Kasumi-1 (cell line): Measurements from ENCODE around the gene SLC8A1.

ENCODE experiments used
- DNase-seq, 2 experiments: peaks; one replicate each; lab custom pipeline; 2025; lab: John Stamatoyannopoulos, UW

The SLC8A1 gene

DNA sequence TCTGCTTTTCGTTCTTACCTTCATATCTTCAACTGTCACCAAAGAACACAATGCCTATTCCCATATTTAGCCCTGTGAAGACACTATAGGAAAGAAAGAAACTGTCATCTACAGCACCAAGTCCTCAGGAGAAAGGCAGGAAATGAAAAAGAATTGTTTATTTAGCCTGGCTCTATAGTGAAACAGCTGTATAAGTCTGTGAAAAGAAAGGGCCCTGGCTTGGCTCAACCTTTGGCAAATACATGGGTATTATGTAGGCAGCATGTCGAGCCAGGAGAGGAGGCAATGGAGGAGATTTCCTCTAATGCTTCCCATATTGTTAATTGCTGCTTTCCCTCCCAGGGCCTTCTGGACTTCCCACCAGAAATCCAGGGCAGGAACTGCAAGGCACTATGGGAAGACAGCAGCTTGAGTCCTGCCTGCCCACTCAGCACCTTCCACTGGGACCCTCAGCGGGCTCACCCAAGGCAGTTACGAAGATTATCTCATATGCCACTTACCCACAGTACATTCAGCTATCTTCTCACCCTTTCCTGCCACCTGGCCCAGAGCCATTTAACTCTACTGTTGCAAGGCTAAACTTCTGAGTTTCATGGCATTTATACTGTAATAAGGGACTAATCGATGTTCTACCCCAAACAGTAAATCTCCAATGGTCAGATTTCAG lies 30.1 kb downstream of the SLC8A1 start:
- no peak for DNase-seq

DNA sequence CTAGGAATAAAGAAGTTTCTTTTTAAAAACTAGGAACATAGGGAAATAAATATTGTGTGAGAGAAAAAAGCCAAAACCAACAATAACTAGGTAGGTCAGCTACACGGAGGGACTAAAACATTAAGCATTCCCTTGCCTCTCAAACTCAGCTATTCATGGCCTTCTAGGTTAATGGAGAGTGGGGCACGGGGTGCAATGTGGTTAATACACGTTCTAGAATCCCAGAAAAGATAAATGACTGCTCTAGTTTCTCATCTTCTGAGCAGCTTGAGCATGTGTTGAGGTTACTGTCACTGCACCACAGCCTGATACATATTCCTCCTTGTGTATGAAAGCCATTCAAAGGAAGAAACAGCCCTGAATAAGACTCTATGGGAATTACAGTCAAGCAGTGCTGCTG lies 31.4 kb downstream of the SLC8A1 start:
- DNase-seq = no peak

DNA sequence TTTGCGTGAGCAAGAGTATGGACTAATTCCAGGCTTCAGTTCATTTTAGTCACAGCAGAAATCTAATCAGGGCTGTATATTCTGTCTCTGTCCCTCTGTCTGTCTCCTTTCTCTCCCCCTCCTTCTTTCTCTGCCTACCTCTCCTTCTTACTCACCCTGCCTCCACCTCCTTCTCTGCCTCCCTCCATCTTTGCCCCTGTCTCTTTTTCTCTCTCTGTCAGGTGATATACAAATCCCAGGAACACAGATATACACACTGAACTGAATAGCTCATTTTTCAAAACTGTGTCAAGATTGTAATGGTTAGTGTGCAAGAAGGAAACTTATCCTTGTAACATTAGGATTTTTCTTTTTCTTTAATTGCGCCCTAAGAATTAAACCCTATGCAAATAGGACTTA lies 32.5 kb downstream of the SLC8A1 start:
- DNase-seq = no peak

DNA sequence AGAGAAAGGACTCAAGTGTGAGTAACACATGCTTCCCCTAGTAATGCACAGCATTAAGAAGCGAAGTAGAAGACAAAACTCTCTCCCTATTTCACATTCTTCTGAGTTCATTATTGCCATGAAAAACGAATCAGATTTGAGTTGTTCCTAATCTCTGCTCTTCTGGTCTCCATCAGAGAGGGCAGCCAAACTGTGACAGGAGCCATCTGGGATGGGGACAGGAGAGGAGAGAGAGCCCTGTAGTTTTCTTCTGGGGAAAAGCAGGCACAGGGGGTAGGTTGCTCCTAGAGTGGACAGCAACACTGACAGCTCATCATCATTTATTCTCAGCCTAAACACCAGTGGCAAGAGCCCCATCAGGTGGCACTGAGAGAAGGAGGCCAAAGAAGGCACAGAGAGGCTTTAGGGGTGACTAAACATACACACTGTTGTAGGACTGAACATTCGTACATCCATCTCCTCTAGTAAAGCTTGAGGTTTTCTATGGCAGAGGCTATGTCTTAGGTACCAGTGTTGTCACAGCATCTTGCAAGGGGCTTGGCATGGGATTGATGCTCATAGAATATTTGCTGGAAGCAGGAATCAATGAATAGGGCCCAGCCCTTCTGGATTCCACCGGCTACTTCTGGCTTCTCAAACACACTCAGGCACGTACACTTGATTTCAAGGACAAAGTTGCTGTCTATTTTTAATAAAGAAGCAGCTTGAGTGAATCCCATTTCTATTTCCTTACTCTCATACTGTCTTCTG lies 33.1 kb downstream of the SLC8A1 start:
- DNase-seq = no peak

DNA sequence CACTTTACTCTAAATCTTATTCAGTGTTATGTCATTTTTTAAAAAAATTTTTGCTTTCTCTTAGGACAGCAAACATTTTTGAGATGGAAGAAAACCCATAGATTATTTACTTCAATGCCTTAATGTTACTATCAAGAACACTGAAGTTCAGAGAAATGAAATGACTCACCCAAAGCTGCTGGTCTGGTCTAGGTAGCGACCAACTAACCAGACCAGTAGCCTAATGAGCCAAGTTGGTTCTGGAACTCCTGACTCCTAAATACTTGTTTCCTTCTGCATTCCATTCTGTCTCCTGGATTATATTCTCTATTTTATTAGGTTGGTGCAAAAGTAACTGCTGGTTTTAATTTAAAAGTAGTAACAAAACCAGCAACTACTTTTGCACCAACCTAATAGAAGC lies 35.4 kb downstream of the SLC8A1 start:
- DNase-seq = no peak

DNA sequence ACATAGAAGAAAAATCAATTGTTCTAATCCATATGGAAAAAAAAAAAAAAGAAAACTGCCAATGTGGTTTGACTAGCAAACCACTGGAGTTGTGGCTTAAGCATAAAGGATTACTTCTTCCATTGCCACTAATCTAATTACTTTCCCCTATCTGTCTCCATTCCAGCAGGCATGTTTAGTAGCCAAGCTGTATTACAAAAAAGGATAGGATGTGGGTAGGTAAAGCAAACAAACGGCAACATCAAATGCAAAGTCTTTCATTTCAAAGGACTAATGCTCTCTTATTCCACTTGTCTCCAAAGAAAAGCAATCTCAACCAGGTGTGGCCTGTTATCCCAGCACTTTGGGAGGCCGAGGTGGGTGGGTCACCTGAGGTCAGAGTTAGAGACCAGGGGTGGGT lies 36.5 kb downstream of the SLC8A1 start:
- no peak for DNase-seq

DNA sequence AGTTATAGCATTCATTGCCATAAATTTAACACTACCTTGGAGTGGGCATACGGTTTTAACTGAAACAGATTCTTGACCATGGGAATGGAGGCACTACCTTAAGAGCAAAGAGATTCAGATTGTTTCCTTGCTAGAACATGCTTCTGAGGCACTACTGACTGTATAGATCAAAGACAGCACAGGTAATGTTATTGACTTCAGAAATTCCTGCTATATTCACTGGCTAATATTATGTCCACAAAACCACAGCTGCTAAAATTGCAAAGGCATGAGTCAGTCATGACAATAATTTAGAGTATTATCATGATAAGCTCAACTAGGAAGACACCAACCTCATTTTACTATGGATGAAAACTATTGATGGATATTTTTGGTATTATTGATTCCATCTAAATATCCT lies 39.4 kb downstream of the SLC8A1 start:
- DNase-seq = no peak

DNA sequence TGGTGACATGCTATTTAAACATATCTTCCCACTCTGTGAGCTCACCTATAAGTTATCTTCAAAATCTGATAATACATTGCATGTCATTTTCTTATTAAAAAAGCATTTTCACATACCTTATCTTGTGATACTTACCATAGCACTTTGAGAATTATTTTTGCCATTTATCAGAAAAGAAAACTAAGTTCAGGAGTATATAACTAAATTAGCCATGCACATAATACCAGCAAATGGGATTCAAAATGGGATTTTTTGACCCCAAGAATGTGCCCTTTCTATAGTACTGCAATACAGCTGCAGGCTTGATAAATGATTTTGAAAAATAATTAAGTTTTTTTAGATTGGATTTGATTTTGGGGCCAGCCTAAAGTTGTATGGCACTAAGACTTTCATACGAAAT lies 41.2 kb downstream of the SLC8A1 start:
- DNase-seq = no peak

DNA sequence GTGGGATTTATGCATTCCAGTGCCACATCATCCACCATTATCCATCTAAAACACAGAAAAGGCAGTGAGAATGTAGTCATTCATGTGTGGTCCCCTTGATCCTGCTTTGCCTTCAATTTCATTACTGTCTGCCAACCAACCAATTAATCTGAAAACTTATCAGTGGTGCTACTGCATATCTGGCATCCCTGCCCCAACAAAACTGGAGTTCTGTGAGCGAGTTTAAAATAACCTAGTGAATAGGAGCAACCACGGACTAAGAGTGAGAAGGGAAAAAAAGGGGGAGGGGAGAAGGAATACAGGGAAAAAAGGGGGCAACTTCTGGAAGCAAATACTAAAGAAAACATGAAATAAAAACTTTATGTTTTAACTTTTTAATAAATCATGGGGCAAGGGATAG lies 42.2 kb downstream of the SLC8A1 start:
- DNase-seq = no peak

DNA sequence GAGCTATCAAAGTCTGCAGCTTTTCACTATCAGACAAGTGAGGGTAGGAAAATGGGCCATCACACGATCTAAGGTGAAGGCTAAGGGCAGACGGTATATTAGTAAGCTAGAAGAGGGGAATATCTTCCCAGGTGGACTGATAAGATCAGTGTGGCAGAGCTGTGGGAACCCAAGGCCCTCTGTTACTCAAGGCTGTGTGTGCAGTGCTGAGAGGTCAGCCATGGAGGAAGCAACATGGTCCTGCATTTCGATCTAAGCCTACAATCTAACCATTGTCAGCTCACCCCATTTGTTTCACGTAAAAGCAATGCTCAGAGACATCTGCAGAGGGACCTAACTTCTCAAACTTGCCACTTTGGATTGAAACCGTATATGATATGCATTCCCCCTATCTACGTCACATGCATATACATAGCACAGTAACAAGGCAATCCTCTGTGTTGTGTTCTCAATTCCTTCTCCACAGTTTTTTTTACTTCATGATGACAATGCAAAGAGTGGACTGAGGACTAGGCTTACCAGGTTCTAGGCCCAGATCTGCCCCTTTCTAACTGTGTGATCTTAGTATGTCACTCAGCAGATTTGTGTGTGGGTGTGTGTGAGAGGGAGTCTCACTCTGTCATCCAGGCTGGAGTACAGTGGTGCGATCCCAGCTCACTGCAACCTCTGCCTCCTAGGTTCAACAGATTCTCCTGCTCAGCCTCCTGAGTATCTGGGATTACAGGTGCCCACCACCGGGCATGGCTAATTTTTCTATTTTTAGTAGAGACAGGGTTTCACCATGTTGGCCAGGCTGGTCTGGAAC lies 45.2 kb downstream of the SLC8A1 start:
- DNase-seq = no peak

DNA sequence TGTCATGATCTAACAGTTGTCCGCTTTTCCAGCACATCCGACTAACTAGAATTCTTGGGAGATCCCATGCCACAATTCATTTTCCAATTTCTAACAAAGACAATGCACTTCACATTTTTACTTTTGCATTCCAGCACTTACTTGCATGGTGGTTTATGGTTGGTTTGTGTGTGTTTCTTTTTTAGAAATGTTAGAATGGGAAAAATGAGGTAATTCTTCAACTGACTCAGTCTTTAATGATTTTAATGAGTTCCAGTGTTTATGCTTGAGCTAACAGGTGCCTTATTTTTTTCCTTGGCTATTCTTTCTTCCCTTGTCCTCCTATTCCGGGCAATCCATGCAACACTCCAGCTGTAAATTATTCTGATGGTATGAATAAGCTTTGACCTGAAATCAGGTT lies 46.4 kb downstream of the SLC8A1 start:
- DNase-seq = no peak

DNA sequence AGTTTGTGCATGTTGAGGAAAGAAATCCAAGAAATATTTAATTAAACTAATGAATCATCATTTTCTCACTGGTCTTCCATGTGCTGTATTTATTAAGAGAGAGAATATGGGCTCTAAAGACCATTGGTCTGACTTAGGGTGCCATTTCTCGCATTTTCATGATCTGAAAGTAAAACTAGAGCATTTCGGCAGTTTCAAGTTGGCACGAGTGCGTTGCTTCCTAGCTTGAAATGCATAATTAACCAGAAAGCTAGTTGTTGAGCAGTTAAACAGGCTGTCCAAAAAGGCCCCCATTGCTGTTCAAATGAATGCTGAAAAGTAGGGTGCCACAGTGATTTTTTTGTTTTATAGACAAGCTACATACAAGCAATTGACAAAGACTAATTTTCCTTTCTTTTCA lies 47.4 kb downstream of the SLC8A1 start:
- DNase-seq = no peak

DNA sequence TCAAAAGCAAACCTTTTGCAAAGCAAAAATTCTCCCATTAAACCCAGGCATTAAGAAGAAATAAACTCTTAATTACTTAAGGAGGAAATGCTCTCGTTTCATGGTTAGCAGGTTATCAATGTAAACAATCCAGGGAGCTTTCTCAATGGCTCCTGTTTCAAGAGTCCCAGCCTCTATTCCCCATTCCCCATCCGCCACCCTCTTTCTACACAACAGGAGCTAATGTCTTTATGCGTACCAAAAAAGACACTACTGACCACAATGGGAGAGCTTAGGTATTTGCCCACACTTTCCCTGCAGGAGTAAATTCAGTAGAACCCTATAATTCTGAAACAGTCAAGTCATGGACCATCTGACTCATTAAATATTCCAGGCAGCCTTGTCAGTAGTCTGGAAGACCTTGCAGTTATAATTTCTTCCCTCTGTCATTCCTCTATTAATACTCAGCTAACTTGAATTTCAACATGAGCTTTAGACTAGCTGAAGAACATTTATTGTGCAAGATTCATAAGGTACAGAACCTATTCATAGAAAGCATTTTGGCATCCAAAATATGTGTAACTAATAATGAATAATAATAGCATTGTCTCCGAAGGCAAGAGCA lies 48.6 kb downstream of the SLC8A1 start:
- no peak for DNase-seq

DNA sequence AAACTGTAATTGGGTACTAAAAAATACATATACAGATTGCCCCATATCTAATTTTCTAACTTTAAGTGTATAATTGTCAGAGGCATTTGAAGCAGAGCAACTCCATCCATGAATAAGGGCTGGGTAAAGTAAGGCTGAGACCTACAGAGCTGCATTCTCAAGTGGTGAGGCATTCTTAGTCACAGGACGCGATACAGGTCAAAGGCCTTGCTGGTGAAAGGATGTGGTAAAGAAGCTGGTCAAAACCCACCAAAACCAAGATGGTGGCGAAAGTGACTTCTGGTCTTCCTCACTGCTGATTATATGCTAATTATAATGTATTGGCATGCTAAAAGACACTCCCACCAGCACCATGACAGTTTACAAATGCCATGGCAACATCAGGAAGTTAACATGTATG lies 50.0 kb downstream of the SLC8A1 start:
- no peak for DNase-seq

DNA sequence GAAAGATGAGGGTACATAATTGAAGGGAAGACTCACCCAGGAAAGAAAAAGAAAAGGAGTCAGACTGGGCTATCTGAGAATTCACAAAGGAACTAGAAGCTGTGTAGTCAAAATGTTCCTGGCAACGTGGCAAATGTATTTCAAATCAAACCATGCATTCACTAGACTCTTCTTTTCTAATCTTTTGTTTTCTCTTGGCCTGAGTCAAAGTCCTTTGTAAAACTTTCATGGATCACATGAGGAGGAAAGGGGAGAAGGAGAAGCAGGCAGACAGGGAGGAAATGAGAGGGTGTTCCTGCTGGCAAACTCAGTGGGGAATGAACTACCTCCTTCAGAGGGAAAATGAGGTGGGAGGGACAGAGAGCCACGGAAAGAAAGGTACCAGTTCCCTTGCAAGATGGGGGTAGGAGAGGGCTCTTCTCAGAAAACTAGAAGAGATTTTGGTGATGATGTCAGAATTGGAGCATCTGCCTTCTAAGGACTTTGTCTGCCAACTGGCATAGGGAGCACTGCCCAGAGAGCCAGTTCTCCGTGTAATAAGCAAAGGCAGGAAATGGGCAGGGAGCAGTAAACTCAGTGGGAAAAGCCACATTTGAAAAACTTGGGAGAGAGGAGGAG lies 51.4 kb downstream of the SLC8A1 start:
- DNase-seq = no peak

DNA sequence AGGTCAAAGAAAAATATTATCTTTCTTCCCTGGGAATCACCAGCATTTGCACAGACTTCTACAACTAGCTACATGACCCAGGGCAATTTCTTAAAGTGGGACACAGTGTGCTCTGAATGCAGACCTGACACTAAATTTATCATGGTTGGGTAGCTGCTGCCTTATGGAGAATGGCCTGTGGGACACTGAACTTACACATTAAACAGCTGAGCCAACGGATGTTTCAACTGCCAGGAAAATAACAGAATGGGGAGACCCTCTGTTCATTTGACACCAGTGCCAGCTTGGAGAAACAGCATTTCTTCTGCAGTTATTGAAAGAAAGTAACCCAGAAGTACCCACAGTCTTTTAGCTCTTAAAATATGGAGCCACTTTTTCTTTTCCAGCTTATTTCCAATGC lies 54.1 kb downstream of the SLC8A1 start:
- no peak for DNase-seq

DNA sequence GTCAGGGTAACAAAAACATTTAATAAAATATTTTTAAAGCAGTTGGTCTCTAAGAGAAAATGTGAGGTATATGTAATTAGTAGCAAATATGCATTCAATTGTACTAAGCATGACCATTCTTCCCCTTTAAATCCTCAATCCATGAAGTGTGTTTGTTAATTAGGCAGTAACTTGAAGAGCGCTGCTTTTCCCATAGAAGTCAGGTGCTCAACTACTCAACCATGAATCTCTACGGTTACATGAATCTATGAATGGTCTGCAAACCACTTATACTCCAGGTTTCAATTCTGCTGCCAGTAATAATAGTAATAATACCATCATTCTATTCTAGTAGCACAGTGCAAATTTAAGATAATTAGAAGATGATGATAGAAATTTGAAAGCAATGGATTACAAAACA lies 55.8 kb downstream of the SLC8A1 start:
- DNase-seq = no peak

DNA sequence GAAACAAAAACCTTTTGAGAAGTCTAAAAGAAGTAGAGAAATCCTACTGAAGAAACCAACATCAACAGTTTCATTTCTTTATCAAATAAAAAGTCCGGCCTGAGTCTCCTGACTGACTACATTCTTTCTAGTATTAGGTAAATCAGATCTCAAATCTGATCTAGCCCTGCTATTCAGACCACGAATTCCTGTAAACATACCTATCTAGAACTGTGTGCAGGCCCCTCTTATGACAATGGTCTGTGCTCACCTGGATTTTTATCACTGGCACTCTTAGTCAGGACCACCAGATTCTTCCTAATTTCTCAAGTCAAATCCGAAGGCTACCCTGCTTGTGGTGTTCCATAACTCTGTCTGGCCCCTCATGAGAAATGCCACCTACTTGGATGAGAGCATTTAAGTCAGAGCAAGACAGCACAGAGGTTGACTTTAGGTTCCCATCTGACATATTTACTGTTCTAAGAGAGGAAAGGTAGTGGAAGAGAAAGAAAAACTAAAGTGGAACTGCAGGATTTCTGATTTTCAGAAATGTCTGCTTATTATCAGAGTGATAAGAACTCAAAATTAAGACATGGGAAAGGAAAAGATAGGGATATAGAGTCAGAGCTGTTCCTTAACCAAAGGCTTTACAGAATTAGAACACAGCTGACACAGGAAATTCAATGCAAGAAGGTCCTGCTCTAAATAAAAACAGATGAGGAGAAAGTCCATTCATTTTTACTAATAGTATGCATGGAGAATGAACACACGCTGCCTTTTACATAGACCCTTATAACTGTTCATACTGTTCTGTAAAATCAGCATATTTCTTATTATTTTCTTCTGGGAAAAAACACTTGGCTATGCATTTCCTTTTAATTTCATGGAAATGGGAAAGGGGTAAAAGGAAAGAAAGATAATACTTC lies 56.5 kb downstream of the SLC8A1 start:
- no peak for DNase-seq

DNA sequence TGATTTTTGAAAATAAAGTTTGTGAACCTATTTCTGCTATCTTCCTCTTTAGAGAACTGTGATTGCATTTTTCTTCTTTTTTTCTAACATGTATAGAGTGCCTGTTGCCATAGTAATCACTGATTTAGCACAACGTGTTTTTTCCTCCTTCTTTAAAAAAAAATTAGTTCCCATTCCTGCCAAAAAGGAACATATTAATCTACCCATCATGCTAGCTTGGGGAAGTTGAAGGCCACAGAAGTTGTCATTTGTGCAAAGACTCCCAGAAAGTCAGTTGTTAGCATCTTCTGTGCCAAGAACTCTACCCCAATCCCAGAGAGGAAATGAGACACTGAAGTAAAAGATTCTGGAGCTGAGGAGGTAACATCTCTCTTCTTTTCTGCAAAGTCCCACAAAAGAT lies 57.3 kb downstream of the SLC8A1 start:
- no peak for DNase-seq

DNA sequence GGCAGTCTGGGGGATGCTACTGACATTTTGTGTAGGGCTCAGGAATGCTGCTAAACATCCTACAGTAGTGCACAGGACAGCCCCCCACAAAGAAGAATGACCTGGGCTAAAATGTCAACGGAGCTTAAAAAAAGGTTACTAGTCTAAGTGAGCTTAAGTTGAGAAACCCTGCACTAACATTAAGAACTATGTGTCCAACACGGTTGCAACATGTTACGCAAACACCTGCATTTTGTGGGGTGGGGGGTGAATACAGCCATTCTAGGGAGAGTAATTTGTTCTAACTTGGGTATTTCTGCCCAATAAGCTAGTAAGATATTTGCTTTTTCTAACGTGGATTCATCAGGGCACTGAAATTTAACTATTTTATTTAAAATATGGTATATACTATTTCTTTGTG lies 57.9 kb downstream of the SLC8A1 start:
- DNase-seq = no peak

DNA sequence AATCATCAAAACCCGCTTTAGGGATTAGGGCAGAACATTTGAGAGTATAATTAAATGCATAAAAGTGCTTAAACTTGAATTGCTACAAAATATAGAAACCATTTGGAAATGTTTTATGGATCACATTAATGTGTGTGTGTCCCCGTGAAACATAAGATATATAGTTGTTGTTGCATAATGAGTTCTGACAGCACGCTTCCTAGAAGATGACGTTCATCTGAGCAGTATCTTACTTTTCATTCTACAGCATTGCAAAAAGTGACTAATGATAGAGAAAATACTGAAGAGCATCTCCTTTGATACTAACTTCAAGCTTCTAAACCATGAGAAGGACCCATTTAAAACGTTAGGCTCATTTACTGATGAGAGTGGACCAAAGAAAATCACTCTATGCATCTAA lies 63.7 kb downstream of the SLC8A1 start:
- no peak for DNase-seq
